GM21390 (cell line): ENCODE data around the gene GNAO1.

ENCODE experiments used
- ATAC-seq: cut with Tn5 transposase; IDR thresholded peaks from one replicate; pipeline ENCODE4 v1.9.1; 2021; ENCODE audit not compliant: unreplicated experiment

The GNAO1 gene

GRCh38 chr16:56347670-56348069, 156.4 kb downstream of the GNAO1 start:
- no peak for ATAC-seq

- no peak for ATAC-seq
Observed at GRCh38 chr16:56348168-56349085, 157.1 kb downstream of the GNAO1 start.

- ATAC-seq: no peak
Observed at GRCh38 chr16:56349086-56349415, 157.8 kb downstream of the GNAO1 start.

GRCh38 chr16:56349711-56350161, 158.4 kb downstream of the GNAO1 start:
- ATAC-seq: no peak

- no peak for ATAC-seq
Observed at GRCh38 chr16:56350491-56351405, 159.5 kb downstream of the GNAO1 start.

GRCh38 chr16:56351481-56351880, 160.2 kb downstream of the GNAO1 start:
- ATAC-seq: no peak

- ATAC-seq: no peak
Observed at GRCh38 chr16:56352351-56353053, 161.2 kb downstream of the GNAO1 start.

- no peak for ATAC-seq
Observed at GRCh38 chr16:56353054-56353921, 162.0 kb downstream of the GNAO1 start.

- no peak for ATAC-seq
Observed at GRCh38 chr16:56354016-56354415, 162.7 kb downstream of the GNAO1 start.

GRCh38 chr16:56354746-56355145, 163.5 kb downstream of the GNAO1 start:
- ATAC-seq: no peak

- no peak for ATAC-seq
Observed at GRCh38 chr16:56355221-56355620, 163.9 kb downstream of the GNAO1 start.

GRCh38 chr16:56355786-56356275, 164.5 kb downstream of the GNAO1 start:
- no peak for ATAC-seq

GRCh38 chr16:56356276-56357240, 165.3 kb downstream of the GNAO1 start:
- ATAC-seq: peak; percentile 94

GRCh38 chr16:56357241-56357764, 166.0 kb downstream of the GNAO1 start:
- no peak for ATAC-seq

- ATAC-seq: no peak
Observed at GRCh38 chr16:56357765-56358322, 166.6 kb downstream of the GNAO1 start.

- ATAC-seq: no peak
Observed at GRCh38 chr16:56360117-56361008, 169.1 kb downstream of the GNAO1 start.

- ATAC-seq: no peak
Observed at GRCh38 chr16:56362057-56362655, 170.9 kb downstream of the GNAO1 start.
